Measurements from ENCODE around the gene PMF1.
"Not testable (repeated sequence)": the region's sequence is repeated elsewhere in the genome, so short reads cannot be mapped to it uniquely, and the experiment has no call there.

PMF1 gene

DNA sequence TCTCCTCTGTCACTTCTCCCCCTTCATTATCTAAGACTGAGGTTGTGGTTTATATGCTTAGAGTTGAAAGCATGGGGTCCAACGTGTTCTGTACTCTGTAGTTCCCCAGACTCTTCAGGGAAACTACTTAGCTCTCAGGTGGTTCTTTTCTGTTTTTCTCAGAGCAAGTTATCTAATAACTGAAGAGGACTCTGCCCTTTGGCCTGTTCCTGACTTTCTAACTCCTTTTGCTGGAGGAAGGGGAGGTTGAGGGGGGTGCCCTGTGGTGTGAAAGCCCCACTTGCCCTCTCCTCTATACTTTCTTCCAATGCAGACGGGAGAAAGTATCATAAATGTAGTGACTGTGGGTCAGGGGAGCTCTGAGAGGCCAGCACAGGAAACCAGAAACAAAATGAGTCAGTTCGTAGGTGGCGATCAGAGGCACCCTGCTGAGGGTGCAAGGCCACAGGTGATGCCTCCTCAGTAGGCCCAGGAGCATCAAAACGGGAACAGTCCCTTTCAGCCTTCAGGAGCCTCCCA lies 13.9 kb upstream of the PMF1 start:
- DNase-seq = no peak

DNA sequence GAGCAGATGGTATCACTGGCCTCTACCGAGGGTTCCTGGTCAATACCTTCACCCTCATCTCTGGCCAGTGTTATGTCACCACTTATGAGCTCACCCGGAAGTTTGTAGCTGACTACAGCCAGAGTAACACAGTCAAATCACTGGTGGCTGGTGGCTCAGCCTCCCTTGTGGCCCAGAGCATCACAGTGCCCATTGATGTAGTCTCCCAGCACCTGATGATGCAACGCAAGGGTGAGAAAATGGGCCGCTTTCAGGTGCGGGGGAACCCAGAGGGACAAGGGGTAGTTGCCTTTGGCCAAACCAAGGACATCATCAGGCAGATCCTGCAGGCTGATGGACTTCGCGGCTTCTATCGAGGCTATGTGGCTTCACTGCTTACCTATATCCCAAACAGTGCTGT lies 12.8 kb upstream of the PMF1 start:
- no peak for DNase-seq

DNA sequence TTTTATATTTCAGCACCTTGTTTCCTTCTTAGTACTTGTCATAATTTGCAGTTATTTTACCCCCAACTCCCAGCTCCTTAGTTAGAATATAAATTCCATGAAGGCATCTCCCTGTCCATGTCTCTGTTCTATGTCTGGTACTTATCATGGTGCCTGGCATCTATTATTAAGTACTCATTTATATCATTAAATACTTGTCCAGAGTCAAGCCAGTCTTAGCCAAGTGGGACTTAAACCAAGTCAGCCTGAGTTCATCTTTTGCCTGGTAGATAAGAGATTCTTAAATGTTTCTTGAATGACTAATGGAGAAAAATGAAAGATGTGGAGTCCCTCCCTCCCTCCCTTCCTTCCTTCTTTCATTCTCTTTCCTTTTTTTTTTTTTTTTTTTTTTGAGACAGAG lies 9.5 kb upstream of the PMF1 start:
- DNase-seq = no peak

DNA sequence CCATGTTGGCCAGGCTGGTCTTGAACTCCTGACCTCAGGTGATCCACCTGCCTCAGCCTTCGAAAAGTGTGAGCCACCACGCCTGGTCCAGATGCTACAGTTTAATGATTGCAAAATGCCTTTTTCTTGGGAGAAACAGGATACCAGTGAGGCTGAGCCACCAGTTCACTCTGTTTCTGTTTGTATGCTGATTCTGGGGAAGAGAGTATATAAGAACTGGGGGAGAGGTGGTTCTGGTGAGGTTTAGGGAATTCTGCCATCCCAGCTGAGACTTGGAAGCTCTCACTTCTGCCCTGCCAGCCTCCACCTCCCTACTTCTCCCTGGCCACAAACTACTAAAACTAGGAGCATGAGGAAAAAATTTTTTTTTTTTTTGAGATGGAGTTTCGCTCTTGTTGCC lies 8.1 kb upstream of the PMF1 start:
- DNase-seq = no peak

DNA sequence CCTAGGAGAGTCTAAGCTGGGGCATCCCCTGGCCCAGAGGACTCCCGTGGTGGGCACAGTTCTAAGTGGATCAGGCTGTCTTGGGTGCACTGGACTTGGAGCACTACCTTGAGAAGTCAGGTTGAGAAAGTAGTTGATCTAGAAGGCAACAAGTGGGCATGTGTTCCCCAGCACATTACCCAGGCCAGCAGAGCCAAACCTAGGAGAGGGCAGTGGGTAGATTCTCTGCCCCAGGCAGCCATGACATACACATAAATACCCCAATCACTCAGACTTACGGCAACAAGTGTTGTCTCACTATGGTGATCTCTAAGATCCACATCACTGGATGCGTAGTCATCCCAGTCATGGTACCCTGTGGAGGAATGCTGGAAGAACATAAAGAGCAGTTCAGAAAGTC lies 1.6 kb upstream of the PMF1 start:
- DNase-seq = no peak

DNA sequence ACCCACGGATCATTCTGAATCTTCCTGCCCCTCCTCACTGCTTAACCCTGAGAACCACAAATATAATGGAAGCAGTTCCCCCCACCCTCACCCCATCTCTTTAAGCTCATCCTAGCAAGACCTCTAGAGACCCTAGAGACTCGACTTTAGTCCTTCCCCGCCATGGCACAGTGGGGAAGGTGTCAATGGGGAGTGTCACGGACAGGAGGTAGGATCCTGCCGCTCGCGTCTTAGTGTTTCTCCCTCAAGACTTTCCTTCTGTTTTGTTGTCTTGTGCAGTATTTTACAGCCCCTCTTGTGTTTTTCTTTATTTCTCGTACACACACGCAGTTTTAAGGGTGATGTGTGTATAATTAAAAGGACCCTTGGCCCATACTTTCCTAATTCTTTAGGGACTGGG lies 677 bp upstream of the PMF1 start:
- no peak for DNase-seq

DNA sequence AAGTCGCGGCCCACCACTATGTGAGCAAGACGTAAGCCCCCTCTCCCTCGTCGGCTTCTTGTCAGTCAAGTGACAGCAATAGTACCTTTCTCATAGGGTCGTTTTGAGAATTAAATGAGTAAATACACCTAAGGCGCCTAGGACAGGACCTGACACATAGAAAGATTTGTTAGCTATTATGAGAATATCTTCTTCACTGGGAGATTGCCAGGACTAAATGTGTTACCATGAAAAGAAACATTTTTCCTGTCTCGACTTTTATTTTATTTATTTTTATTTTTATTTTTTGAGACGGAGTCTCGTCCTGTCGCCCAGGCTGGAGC lies 798 bp downstream of the PMF1 start:
- DNase-seq = no peak

DNA sequence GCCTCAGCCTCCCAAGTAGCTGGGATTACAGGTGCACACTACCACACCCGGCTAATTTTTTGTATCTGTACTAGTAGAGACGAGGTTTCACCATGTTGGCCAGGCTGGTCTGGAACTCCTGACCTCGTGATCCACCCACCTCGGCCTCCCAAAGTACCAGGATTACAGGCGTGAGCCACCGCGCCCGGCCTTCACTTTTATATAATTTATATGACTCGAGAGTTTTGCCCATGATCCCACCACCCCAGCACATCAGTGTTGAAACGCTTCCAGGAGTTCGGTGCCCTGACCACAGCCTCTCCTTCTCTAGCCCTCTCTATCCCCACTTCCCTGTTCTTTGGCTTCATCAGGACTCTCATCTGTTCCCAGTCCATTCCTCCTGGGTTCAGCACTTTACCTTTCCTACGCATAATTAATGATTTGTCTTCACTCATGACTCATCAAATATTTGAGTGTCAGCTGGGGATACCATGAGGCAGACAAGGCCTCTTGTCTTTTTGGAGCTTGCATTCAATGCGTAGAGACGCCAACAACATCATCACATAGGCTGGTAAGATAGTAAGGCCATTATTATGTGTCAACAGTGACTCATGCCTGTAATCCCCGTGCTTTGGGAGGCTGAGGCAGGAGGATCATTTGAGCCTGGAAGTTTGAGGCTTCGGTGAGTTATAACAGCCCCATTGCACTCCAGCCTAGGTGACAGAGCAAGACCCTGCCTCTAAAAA lies 1.4 kb downstream of the PMF1 start:
- peak; percentile 23 for DNase-seq

DNA sequence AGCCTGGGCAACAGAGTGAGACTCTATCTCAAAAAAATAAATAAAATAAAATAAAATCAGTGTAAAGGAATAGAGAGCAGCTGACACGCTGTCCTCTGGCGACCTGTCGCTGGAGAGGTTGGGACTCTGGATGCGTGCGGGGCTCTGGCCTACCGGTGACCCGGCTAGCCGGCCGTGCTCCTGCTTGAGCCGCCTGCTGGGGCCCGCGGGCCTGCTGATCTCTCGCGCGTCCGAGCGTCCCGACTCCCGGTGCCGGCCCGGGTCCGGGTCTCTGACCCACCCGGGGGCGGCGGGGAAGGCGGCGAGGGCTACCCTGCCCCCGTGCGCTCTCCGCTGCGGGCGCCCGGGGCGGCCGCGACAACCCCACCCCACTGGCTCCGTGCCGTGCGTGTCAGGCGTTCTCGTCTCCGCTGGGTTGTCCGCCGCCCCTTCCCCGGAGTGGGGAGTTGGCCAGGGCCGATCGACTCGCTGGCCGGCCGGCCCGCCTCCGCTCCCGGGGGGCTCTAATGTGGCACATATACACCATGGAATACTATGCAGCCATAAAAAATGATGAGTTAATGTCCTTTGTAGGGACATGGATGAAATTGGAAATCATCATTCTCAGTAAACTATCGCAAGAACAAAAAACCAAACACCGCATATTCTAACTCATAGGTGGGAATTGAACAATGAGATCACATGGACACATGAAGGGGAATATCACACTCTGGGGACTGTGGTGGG lies 3.7 kb downstream of the PMF1 start:
- not testable (repeated sequence) for DNase-seq

DNA sequence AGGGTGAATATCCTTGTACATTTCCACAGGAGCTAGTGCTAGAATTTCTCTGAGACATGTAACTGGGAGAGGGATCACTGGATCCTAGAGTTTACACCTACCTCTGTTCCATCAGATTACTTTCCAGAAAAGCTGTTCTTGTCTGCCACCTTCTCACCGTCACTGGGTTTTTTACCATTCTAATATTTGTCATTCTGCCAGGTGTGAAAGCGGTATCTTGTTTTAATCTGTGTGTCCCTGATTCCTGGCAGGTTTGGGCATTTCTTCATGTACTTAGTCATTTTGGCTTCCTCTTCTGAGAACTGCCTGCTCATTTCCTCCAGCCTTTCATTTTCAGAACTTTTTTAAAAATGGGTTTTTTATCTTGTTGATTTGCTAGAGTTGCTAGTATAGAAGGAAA lies 5.1 kb downstream of the PMF1 start:
- DNase-seq = no peak

DNA sequence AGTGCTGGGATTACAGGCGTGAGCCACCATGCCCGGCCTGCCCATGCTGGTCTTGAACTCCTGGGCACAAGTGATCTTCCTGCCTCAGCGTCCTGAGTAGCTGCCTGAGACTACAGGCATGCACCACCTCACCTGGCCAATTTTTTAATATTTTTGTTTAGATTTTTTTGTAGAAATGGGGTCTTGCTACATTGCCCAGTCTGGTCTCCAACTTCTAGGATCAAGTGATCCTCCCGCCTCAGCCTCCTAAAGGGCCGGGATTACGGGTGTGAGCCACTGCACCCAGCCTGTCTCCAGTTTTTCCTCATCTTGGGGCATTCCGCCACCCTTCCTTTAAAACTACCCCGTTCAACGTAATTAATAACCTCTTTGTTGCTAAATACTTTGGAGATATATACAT lies 7.4 kb downstream of the PMF1 start:
- no peak for DNase-seq

DNA sequence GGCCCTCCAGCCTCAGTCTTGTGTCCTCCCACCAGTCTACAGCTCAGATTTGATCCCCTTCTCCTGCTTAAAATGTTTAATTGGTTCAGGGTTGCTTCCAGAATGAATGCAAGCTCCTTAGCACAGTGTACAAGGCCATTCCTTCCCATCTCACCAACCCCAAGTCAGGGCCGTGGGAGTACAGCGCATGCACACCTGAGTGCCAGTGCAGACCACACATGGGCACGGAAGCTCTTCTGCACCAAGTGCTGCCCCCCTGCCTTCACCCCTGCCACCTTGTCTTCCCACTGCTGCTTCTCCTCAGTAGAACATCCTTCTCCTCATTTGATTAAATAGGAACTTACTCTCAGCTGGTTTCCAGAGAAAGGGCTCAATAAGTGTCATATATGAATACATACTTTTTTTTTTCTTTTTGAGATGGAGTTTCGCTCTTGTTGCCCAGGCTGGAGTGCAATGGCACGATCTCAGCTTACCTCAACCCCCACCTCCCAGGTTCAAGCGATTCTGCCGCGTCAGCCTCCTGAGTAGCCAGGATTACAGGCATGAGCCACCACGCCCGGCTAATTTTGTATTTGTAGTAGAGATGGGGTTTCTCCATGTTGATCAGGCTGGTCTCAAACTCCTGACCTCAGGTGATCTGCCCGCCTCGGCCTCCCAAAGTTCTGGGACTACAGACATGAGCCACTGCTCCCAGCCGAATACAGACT lies 9.3 kb downstream of the PMF1 start:
- DNase-seq = no peak

DNA sequence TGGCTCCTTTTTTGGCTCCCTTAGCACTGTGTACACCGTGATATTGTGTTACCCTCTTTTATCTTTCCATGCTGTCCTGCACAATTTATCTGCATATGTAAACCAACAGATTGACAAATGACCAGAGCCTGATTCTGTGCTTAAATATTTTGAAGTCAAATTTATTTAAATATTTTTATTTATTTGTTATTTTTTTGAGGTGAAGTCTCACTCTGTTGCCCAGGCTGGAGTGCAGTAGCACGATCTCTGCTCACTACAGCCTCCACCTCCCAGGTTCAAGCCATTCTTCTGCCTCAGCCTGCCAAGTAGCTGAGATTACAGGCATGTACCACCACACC lies 12.8 kb downstream of the PMF1 start:
- DNase-seq = no peak

DNA sequence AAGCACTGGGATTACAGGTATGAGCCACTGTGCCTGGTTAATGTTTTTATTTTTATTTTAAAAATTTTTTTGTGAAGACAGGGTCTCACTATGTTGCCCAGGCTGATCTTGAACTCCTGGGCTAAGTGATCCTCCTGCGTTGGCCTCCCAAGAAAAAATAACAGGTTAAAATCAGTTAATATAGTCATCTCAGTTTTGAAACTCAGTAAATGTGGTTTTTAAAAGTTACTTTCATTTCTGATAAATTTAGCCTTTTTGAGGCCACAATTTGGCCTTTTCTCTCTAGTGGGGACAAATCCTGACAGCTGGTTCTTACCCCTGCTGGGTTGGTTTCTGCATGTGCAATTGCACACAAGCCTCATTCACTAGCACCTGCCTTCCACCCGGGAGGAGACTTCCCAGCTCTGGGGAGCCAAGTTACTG lies 13.3 kb downstream of the PMF1 start:
- DNase-seq = no peak

DNA sequence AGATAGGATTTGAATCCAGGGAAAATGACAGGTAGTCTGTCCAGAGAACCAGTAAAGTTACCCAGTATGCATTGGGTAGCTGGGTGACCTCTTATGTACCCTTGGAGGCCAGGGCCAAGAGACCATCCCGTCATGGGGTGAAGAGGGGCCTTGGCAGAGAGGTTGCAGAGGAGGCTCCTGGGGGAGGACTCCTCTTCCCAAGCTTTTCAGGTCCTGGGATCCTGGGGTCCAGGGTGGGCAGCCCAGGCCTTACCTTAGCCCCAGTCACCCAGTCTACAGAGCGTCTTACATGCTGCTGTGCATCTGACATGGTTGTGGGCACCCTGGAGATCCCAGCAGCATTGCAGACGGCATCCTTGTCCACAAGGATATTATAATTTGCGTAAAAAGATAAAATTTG lies 14.0 kb downstream of the PMF1 start:
- no peak for DNase-seq

DNA sequence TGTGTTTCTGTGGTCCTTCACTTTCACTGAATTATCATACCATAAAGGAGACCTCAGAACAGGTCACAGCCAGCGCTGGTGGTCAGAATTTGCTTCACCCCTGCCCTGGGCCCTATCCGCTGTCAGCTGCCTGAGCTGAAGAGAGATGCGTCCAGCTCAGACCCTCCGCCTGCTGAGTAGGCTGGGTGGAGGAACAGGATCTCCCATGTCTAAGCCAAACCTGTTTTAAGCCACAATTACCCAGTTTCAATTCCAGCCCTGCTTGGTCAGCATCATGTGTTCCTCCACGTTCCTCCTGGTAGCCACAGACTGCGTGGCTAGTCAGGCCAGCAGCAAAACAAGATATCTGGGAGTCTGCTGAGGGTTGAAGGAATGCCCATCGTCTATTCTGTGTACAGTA lies 15.7 kb downstream of the PMF1 start:
- DNase-seq = no peak

DNA sequence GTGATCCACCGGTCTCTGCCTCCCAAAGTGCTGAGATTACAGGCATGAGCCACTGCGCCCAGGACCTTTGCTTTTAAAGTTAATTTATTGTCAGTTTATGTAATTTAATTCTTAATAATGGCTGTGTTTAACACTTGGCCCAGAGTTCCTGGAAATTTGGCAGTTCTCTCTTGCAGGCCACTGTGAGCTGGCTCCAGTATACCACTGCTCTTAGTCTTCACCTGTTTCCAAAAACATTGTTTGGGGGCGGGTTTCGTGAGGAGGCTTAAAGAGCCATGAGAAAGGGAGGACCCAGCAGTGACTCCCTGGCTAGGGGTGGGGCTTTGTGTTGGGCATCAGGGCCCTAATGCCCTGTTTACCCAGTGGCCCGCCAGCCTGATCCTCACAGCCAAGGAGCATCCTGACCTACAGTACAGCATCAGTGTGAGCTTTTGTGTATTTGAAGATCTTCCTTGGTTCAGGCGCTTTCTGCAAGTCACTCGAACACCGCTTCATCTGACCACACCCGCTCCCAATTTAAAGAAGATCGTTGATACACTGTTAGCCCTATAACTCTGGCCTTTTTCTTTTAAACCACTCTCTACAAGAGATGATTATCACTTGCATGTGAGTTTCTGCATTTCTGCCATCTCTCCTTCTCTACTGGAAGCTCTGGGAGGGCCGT lies 17.1 kb downstream of the PMF1 start:
- no peak for DNase-seq

DNA sequence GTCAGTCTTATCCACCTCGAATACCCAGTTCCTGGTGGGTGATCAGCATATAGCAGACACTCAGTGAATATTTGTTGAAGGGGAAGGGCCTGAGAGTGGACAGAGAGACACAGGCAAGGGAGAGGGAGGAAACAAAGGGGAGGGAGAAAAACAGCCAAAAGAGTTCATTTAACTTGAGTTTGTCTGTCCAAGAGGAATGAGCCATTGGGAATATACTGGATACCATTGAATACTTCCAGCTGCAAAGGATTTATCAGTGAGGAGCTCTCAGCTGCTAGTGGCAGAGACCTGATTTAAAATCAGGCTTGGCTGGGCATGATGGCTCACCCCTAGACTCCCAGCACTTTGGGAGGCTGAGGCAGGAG lies 17.6 kb downstream of the PMF1 start:
- no peak for DNase-seq

DNA sequence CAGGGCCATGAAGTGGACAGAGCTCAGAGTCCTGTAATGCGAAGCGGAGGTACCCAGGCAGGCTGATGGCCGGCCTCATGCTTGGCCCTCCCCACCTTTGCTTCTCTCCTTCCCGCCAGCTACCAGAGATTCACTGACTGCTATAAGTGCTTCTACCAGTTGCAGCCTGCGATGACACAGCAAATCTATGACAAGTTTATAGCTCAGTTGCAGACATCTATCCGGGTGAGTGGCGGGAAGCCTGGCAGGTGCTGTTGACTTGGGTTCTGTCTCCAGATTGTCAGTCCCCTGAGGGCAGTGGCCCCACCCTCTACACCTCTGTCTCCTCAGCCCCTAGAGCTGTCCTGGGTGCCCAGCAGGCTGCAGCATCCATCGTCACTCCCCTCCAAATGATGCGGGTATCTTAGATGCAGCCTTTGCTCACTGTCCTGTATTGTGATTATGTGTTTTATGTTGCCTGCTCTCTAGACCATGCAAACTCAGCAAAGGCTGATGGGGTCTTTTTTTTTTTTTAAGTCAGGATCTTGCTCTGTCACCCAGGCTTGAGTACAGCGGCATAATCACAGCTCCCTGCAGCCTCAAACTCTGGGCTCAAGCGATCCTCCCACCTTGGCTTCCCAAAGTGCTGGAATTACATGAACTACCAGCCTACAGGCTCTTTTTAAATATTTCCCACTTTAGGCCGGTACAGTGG lies 19.5 kb downstream of the PMF1 start:
- peak; percentile 36 for DNase-seq

DNA sequence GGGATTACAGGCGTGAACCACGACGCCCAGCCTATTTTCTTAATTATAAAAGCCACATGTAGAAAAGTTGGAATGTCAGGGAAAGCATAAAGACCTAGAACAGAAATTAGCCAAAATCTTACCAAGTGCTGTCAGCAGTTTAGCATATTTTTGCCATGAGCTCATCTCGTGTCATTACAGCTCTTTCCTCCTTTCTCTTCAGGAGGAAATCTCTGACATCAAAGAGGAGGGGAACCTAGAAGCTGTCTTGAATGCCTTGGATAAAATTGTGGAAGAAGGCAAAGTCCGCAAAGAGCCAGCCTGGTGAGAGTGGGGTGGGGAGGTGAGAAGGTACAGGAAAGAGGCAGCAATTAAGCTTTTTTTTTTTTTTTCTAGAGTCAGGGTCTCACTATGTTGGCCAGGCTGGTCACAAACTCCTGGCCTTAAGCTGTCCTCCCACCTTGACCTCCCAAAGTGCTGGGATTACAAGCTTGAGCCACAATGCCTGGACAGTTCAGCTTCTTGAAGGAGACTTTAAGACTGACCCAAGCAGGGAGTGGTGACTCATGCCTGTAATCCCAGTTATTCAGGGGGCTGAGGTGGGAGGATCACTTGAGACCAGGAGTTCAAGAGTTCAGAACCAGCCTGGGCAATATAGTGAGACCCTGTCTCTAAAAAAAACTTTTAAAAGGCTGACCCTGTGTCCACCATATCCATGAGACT lies 20.8 kb downstream of the PMF1 start:
- DNase-seq = no peak

DNA sequence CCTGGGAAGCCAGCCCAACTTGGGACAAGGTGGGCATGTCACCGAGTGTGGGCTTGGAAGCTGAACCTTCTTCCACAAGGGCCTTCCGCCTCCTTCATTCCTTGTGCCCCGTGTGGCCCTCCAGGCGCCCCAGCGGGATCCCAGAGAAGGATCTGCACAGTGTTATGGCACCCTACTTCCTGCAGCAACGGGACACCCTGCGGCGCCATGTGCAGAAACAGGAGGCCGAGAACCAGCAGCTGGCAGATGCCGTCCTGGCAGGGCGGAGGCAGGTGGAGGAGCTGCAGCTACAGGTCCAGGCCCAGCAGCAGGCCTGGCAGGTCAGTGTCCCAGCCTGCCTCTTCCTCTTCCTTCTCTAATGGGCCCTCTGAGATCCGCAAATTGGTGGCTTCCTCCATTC lies 23.4 kb downstream of the PMF1 start:
- no peak for DNase-seq

DNA sequence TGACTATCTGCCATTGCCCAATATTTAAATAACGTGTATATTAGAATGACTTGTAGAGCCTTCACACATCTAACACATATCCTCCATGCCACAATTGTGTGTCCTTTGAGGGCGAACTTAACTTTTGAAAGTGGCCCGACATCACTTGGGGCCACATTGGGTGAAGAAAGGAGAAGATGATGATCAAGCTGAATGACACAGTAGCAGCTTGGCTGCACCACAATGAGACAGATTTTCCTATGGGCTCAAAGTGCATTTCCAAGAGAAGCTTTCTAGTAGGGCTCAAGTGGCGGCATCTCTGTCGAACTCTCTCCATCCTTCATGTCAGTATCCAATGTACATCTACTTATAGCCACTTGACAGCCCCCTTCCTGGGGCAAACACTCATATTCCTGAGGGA lies 25.4 kb downstream of the PMF1 start:
- no peak for DNase-seq
